Measurements from ENCODE around the gene CTXND1. TPM values are rescaled to one million over a fixed set of nuclear protein-coding genes. Genes with fewer than 3 reads are reported as not detected.

CTXND1 gene
- total RNA-seq, 2 donors from 2014 or later, result 0.04 TPM; not detected in 1

GRCh38 chr15:80152896-80153876, 98.8 kb downstream of the CTXND1 start, which contains the start of gene FAH:
TSS of gene FAH (plus strand) at chr15:80152999. CDS start at chr15:80153055, 56 bp downstream.
- no peak for TF ChIP-seq CTCF (conservative IDR thresholded peaks at IDR 0.05)
- Mint-ChIP-seq H3K36me3 (ENCODE audit: low read depth) (no peaks in the 10 kb centered on the region), H3K9me3 (no peaks in the 10 kb centered on the region), H3K4me1 (peaks cover 9% of the 10 kb centered on the region), H3K27me3 (ENCODE audit: insufficient read depth) (peaks cover 30% of the 10 kb centered on the region), H3K27ac (peak within 1 kb of the TSS; percentile 70), H3K4me3 (peak within 1 kb of the TSS; percentile 79)
- DNase-seq, result peak; percentile 78
- Histone ChIP-seq H3K4me1 (ENCODE audit: control insufficient read depth, insufficient read depth, low read length) (peaks cover 10% of the 10 kb centered on the region), H3K4me3 (ENCODE audit: low read length) (peak within 1 kb of the TSS; percentile 91), H3K9ac (ENCODE audit: extremely low read depth, low read length, poor library complexity, severe bottlenecking) (peak within 1 kb of the TSS; percentile 47), H3K27ac (ENCODE audit: low read depth, low read length) (no peak within 1 kb of the TSS), H3K27me3 (ENCODE audit: control insufficient read depth, insufficient read depth, low read length, poor library complexity, severe bottlenecking) (peaks cover 22% of the 10 kb centered on the region), H3K9me3 (ENCODE audit: control insufficient read depth, low read length) (no peaks in the 10 kb centered on the region), H3K36me3 (ENCODE audit: control insufficient read depth, insufficient read depth, low read length) (no peaks in the 10 kb centered on the region)
- WGBS, 2 experiments (ENCODE audit: insufficient coverage in 1 of 2, insufficient read length in 1 of 2), result 8 to 17% methylated on average over 22 to 45 of the region's 45 CpGs

GRCh38 chr15:80152180-80152895, 99.7 kb downstream of the CTXND1 start:
- peak overlapping the region; percentile 91 for H3K4me3 ChIP-seq (ENCODE audit: low read length)
- H3K36me3 ChIP-seq (ENCODE audit: control insufficient read depth, insufficient read depth, low read length), result no peaks in the 10 kb centered on the region
- Mint-ChIP-seq H3K4me3 (peak overlapping the region; percentile 79), H3K9me3 (no peaks in the 10 kb centered on the region), H3K4me1 (peaks cover 9% of the 10 kb centered on the region), H3K27me3 (ENCODE audit: insufficient read depth) (peaks cover 30% of the 10 kb centered on the region), H3K27ac (no peak overlapping the region), H3K36me3 (ENCODE audit: low read depth) (no peaks in the 10 kb centered on the region)
- H3K4me1 ChIP-seq (ENCODE audit: control insufficient read depth, insufficient read depth, low read length), result peaks cover 10% of the 10 kb centered on the region
- DNase-seq, result peak; percentile 100
- 2 to 8% methylated on average over 12 to 29 of the region's 41 CpGs for WGBS, 2 experiments (ENCODE audit: insufficient coverage in 1 of 2, insufficient read length in 1 of 2)
- TF ChIP-seq CTCF (conservative IDR thresholded peaks at IDR 0.05), result no peak
- H3K27ac ChIP-seq (ENCODE audit: low read depth, low read length), result no peak overlapping the region
- no peaks in the 10 kb centered on the region for H3K9me3 ChIP-seq (ENCODE audit: control insufficient read depth, low read length)
- peaks cover 22% of the 10 kb centered on the region for H3K27me3 ChIP-seq (ENCODE audit: control insufficient read depth, insufficient read depth, low read length, poor library complexity, severe bottlenecking)
- H3K9ac ChIP-seq (ENCODE audit: extremely low read depth, low read length, poor library complexity, severe bottlenecking), result no peak overlapping the region

GRCh38 chr15:80151576-80151975, 100.4 kb downstream of the CTXND1 start:
- H3K36me3 ChIP-seq (ENCODE audit: control insufficient read depth, insufficient read depth, low read length), result no peaks in the 10 kb centered on the region
- H3K27me3 ChIP-seq (ENCODE audit: control insufficient read depth, insufficient read depth, low read length, poor library complexity, severe bottlenecking), result peaks cover 22% of the 10 kb centered on the region
- H3K9ac ChIP-seq (ENCODE audit: extremely low read depth, low read length, poor library complexity, severe bottlenecking), result no peak overlapping the region
- H3K4me3 ChIP-seq (ENCODE audit: low read length), result peak overlapping the region; percentile 77
- no peak overlapping the region for H3K27ac Mint-ChIP-seq
- H3K27me3 Mint-ChIP-seq (ENCODE audit: insufficient read depth), result peaks cover 30% of the 10 kb centered on the region
- 80 to 82% methylated on average over 3 of the region's 3 CpGs for WGBS, 2 experiments (ENCODE audit: insufficient coverage in 1 of 2, insufficient read length in 1 of 2)
- no peaks in the 10 kb centered on the region for H3K9me3 ChIP-seq (ENCODE audit: control insufficient read depth, low read length)
- H3K4me1 Mint-ChIP-seq, result peaks cover 9% of the 10 kb centered on the region
- H3K4me1 ChIP-seq (ENCODE audit: control insufficient read depth, insufficient read depth, low read length), result peaks cover 10% of the 10 kb centered on the region
- peak overlapping the region; percentile 79 for H3K4me3 Mint-ChIP-seq
- no peak overlapping the region for H3K27ac ChIP-seq (ENCODE audit: low read depth, low read length)
- no peaks in the 10 kb centered on the region for H3K36me3 Mint-ChIP-seq (ENCODE audit: low read depth)
- no peak for TF ChIP-seq CTCF (conservative IDR thresholded peaks at IDR 0.05)
- DNase-seq, result no peak
- no peaks in the 10 kb centered on the region for H3K9me3 Mint-ChIP-seq

Measured in endodermal cell (in vitro differentiated cells).